Measurements from ENCODE around the gene CLEC9A. TPM values are rescaled to one million over a fixed set of nuclear protein-coding genes. Genes with fewer than 3 reads are reported as not detected.

CLEC9A gene
- polyA plus RNA-seq, 4 donors, result 0.19 to 0.53 (median 0.33) TPM

DNA sequence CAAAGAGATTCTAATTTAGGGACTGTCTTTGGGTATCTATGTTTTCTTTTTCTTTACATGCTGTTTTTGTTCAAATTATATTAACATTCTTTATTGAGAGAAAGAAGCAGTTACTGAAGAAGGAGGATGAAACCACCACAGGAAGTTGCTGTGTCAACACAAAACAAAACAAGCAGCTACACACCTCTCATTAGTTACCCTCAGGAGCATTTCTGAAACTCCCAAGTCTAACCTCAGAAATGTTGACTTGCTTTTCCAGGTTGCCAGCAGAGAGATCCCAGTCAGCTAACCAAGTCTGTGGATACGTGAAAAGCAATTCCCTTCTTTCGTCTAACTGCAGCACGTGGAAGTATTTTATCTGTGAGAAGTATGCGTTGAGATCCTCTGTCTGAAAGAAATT is 34.8 kb downstream of the CLEC9A start:
- no peak for DNase-seq (ENCODE audit: low read depth in 4 of 4, low spot score in 3 of 4)

DNA sequence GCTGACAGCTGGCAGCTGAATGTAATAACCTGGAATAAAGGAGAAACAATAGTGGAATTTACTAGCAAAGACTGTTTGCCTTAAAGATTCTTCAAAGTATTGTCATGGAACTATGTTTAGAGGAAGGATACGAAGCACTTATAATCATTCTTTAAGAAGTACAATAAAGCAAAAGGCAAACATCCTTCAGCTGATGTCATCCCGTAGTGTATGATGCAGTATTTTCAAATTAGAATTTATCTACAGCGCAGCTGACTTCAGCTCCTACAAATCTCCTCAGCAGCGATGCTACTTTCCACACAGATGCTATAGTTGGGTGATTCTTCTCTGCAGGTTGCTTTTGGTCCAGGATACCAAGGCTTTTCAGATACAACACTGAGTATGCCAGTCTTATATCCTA is 36.8 kb downstream of the CLEC9A start:
- no peak for DNase-seq (ENCODE audit: low read depth in 4 of 4, low spot score in 3 of 4)

DNA sequence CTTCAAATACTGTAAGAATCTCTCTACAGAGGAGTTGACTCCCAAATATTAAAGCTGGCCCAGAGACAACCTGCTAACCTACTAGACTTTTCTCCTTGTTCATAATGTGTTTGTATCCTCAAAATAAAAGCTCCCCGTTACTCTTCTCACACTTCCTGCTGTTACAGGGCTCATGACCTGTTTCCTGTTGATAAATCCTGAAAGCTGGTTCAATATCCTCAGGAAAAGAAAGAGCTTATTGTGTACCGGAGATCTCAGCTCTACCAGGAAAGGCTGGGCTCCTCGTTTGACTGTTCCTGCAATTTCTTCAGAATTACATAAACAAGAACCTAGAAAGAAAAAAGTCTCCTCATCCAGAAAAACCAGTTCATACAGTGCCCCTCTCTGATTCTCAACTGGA is 37.5 kb downstream of the CLEC9A start:
- no peak for DNase-seq (ENCODE audit: low read depth in 4 of 4, low spot score in 3 of 4)

DNA sequence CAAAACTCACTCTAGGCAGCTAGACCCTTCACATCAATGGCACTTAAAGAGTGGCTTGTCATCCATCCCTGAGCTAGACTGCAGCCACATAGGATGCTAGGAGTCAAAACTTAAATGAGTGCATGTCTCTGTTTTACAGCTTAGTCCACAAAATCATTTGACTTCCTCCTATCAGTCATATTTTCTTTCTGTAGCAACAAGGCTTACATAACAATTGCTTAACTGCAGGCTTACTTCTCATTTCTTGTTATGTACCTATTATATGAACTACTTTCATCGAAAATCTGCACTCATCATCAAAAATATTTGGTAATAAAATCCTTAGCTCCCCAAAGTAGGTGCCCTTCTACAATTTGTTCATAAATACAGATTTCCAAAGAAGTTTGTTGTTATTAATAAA is 38.2 kb downstream of the CLEC9A start:
- DNase-seq (ENCODE audit: low read depth in 4 of 4, low spot score in 3 of 4), result no peak

DNA sequence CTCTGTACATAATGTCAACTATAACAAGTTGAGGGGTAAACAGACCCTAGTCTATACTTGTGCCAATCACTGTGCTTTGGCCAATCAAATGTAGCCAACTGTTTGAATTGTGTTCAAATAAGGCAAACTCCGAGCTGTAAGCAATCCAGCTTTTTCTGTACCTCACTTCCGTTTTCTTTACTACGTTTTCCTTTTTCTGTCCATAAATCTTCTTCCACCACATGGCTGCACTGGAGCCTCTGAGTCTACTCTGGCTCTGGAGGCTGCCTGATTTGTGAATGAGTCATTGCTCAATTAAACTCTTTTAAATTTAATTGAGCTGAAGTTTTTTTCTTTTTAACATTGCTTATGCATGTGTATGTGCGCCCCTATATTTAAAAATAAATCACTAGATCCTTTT is 38.6 kb downstream of the CLEC9A start:
- DNase-seq (ENCODE audit: low read depth in 4 of 4, low spot score in 3 of 4), result no peak

DNA sequence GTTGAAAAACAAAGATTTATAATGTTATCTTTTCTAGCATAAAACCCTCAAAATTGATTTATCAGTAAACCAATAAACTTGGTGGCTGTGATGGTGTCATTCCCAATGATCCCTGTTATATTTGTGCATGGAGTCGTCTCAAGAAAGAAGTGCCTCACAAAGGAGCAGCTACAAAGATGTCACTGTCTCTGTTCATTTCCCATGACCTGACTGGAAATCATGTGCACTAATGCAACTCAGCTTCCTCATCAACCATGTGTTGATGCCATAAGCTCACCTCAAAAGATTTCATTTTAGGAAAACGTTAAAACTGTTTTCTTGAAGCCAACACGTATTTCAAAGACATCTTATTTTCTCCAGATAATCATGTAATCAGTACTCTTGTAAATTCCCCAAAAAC is 39.5 kb downstream of the CLEC9A start:
- DNase-seq (ENCODE audit: low read depth in 4 of 4, low spot score in 3 of 4), result no peak

DNA sequence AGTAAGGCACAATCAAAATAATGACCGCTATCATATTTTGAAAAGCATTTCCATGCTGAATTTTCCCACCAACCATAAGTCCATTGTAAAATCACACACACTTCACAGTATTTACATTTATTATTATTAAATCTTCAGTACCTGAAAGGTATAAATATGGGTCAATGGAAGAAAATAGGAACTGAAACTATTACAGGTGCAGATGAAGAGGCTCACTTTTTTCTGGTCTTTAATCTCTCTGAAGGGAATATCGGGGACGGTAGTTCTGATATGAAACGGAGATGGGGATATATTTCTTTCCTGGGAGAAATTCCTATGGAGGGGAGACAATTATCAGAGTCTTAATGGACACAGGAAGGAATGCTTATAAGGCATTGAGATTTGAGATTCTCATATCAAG is 39.9 kb downstream of the CLEC9A start:
- no peak for DNase-seq (ENCODE audit: low read depth in 4 of 4, low spot score in 3 of 4)

DNA sequence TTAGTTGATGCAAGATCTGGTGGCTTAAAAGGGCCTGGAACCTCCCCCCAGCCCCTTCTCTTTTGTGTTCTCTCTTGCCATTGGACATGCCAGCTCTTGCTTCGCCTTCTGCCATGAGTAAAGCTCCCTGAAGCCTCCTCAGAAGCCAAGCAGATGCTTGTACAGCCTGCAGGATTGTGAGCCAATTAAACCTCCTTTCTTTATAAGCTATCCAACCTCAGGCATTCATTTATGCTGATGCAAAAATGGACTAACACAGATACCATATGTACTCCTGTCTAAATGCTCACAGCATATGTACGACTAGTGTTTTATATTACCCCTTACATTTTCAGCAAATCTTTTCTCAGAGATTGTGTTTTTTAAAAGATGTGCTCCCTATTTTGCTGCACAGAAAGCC is 41.6 kb downstream of the CLEC9A start:
- no peak for DNase-seq (ENCODE audit: low read depth in 4 of 4, low spot score in 3 of 4)

DNA sequence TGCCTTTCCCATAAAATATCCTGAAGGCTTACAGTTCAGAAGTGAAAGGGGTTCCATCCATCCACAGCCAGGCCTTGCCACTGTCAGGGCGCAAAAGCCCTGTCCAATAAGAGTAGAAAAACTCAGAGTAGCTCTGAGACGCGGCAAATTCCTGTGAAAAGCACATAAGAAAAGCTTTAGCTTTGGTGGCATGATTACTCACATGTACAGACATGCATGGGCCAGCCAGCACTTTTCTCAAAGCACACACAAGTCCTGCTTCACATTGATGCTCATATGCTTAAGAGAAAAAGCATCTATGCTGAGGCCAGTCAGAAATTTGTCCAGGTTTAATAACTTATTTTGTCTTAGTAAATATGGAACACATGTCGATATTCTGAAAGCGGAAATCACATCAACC is 42.8 kb downstream of the CLEC9A start:
- DNase-seq (ENCODE audit: low read depth in 4 of 4, low spot score in 3 of 4), result no peak

DNA sequence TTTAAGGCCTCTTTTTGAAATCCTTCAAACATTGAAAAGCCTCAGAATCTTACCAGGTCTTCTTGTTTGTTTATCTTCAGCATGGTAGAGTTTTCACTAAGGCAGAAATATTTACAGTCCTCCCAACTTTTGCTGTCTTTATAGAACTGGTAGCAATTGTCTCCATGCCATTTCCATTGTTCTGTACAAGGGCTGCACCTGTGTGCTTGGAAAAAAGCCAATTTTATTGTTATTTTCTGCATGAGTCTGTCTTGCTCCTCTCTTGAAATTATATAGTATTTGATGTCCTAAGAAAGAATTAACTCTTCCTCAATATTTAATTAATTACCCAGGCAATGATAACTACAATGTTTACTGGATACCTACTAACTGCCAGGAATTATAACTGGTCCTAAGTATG is 45.0 kb downstream of the CLEC9A start:
- DNase-seq (ENCODE audit: low read depth in 4 of 4, low spot score in 3 of 4), result no peak

DNA sequence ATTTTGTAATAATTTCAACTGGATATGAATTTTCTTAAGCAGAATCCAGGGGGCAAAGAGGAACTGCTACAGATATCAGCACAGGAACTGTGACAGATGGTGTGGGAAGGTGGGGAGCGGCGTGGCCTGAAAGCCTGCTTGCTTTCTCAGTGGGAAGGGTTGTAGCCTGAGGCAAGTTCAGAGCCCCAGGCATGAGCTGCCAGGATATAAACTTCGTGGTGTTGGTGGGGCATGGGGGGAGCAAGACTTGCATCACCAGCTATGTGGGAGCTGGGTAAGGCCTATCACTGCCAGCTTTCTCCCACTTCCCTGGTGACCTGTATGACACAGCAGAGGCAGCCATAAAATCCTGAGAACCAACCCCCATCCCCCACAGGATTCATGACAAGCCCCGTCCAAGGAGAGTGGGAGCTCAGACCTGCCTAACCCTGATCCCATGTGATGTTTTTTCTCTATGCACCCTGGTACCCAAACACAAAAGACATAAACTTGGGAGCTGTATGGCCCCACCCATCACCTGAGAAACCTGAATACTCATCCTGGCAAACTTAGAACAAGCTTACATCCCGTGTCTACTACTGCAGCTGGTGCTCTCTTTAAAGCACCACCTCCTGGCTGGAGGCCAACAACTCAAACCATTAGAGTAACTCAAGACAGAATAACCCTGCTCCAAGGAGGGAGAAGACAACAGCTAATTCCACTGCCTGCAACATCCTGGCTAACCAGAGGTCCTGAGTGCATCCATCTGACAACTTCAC is 51.8 kb downstream of the CLEC9A start:
- DNase-seq (ENCODE audit: low read depth in 4 of 4, low spot score in 3 of 4), result no peak

DNA sequence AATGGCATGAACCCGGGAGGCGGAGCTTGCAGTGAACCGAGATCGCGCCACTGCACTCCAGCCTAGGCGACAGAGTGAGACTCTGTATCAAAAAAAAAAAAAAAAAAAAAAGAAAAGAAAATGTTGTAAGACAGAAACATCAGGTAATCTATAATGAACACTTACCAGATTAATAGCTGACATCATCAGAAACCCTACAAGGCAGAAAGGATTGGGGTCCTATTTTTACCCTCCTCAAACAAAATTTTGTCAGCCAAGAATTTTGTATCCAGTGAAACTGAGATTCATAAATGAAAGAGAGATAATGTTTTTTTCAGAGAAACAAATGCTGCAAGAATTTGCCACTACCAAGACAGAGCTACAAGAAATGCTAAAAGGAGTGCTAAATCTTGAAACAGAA is 54.3 kb downstream of the CLEC9A start:
- no peak for DNase-seq (ENCODE audit: low read depth in 4 of 4, low spot score in 3 of 4)

DNA sequence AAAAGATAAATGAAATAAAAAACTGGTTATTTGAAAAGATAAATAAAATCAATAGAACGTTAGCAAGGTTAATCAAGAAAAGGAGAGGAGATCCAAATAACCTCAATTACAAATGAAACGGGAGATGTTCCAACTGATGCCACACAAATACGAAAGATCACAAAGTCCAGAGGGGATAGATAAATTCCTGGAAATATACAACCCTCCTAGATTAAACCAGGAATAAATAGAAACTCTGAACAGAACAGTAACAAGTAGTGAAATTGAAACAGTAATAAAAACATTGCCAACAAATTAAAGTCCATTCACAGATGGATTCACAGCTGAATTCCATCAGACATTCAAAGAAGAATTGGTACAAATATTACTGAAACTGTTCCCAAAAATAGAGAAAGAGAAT is 55.9 kb downstream of the CLEC9A start:
- DNase-seq (ENCODE audit: low read depth in 4 of 4, low spot score in 3 of 4), result no peak

DNA sequence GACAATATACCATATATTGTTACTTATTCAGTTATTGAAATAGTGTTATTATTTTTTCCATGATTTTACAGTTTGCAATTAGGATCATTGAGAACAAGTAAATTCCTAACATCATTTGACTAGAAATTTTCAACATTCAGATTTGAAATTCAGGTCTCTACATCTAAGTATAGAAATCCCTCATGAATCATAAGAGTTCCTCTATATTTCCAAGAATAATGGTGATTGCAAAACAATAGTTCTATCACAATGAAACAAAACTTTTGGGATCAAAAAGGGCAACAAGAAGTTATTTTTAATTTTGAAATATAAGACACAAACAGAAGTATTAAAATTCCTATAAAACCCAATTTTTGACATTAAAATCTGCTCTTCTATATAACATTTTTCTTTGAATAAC is 57.5 kb downstream of the CLEC9A start:
- DNase-seq (ENCODE audit: low read depth in 4 of 4, low spot score in 3 of 4), result no peak

DNA sequence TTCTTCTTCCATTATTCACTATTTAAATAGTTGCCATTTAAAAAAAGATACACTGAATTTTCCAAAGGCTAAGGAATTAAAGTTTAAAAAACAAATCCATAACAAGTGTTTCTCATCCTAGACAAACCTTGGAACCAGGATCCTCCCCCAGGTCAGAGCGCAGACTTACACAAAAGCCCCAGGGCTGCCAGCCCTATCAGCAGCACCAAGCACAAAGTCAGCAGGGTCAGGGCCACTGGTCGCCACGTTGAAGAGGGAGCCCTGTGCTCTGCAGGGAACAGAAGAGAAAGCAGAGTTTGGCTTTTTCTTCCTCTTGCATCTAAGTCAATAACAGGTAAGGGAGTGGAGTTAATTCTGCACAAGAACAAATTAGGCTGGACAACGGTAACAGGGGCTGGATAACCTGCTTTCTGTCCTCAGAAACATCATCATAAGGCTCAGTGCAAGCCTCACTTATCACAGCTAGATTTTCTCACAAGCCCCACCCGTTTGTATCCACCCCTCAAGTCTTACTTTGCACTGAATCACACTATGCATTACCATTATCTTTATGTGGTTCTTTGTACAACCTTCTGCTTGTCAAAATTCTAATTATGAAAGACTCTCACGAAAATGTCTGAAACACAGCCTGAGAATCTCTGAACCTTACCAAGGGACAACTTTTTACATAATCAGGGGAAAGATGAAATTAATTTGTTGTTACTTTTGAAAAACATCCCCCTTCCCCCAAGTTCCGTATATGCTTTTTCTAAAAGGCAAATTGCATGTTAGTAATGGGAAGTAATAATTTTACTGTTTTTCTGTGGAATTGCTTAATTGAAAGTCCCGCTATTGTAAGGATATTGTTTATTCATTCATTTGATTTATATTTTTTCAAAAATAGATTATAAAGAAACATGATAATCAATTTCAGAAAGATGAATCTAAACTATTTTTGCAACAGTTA is 58.7 kb downstream of the CLEC9A start:
- DNase-seq (ENCODE audit: low read depth in 4 of 4, low spot score in 3 of 4), result no peak

DNA sequence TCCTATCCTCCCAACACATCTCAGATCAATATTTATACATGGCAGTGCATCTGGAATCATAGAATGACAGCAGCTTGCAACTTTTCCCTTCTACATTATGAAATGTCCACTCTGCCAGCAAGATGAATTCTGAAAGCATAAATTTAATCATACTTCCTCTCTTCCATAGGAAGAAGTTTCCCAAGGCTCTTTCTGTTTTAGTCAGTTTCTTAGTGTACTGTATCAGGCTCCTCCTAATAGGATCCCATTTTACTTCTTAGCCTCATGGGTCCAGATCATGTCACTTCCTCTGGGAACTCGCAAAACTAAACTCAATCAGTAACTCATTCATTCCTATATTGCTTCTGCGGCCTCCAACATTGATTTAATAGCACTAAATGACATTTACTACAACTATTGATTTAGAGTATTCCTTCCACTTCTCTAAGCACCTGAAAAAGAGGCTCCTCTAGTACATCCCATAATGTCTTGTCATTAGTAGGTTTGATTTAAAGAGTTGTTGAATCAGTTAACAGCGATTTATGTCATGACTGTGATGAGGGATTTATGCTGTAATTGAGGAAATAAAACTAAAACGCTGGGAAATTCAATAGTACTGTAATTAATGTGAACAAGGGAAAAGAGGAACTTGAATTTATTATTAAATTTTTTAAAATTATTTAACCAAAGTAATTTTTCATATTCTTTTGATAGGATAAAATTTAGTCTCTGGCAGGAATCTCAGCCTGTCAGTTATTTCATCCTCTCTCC is 64.3 kb downstream of the CLEC9A start:
- no peak for DNase-seq (ENCODE audit: low read depth in 4 of 4, low spot score in 3 of 4)

DNA sequence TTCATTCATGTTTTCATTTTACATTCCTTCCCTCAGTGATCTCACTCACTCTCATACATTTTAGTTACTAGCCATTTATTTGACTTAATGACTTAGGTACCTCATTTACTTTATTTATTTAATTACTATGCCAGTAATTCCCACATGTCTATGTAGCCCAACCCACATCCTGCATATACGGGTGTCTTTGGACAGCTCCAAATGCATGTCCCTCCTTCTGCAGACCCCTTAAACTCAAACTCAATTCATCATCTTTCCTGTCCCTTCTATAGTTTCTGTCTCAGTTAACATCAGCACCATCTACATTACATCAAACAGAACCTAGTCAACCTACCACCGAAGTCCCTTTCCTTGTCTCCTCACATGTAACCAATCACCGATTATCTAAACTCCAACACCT is 65.5 kb downstream of the CLEC9A start:
- DNase-seq (ENCODE audit: low read depth in 4 of 4, low spot score in 3 of 4), result no peak

DNA sequence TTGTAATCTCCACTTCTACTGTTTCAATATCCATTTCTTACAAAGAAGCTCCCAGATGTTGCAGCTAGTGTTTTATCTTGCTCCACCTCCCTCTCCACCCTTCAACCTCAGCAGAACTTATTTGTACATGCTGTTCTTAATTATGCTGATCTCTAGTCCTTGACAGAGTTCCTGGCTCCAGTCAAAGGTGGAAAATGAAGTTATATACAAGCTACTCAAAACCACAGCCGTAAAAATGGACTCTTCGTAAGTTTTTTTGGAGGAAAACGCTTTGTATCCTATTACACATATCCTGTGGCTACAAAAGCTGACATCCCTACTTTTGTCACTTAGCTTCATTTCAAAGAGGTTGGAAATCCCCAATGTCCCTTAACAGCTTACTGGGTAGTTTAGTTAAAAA is 67.0 kb downstream of the CLEC9A start:
- DNase-seq (ENCODE audit: low read depth in 4 of 4, low spot score in 3 of 4), result no peak

DNA sequence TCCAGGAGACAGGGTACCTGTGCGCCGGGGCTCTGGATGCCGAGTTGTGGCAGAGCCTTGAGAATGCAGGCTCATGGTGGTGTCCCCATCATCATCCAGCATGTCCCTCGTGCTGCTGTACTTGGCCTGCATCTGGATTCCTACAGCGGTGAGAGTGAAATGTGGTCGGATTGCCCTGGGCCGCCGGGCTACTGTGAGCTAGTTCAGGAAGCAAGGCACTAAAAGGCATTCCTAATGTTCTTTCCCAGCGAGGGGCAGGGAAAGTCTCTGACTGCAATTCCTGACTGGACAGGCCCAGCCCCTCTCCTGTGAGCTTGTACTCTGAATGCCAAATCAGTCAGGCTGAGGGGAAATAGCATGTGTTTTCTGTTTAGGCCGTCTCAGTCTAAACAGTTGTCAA is 68.3 kb downstream of the CLEC9A start, which contains the start of gene CLEC1A:
Gene CLEC1A (minus strand): TSS at position 195 of the 400 bp plus-strand sequence. CDS start 63 bp downstream, at position 132.
- DNase-seq (ENCODE audit: low read depth in 4 of 4, low spot score in 3 of 4), result no peak

DNA sequence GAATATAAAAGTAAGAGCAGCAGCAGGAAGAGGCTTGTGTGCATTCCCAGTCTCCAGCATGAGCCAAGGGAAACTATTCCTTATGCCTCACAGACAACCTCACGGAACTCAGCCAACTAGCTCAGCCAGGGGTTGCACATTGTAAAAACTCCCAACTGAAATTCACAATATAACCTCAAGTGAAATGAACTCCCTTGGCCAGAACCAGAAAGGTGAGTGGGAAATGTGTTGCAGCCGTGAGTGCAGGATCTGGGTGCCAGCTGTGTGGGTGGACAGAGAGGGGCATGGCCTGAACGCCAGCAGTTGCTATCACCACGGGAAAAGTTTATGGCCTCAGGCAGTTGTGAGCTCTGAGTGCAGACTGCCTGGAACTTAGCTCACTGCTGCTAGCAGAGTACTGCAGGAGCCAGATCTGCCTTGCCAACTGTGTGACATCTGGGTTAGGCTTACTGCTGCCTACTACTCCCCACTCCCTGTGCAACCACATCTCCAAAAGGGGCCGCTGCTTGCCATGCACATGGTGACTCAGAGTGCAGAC is 70.6 kb downstream of the CLEC9A start:
- DNase-seq (ENCODE audit: low read depth in 4 of 4, low spot score in 3 of 4), result no peak

All from right renal pelvis (tissue), 4 donors.